ENCODE results near the gene TEKTIP1. TPM values are rescaled to one million over a fixed set of nuclear protein-coding genes. Genes with fewer than 3 reads are reported as not detected.

TEKTIP1 gene
- polyA plus RNA-seq, 1 donor from 2014 or later: not detected

DNA sequence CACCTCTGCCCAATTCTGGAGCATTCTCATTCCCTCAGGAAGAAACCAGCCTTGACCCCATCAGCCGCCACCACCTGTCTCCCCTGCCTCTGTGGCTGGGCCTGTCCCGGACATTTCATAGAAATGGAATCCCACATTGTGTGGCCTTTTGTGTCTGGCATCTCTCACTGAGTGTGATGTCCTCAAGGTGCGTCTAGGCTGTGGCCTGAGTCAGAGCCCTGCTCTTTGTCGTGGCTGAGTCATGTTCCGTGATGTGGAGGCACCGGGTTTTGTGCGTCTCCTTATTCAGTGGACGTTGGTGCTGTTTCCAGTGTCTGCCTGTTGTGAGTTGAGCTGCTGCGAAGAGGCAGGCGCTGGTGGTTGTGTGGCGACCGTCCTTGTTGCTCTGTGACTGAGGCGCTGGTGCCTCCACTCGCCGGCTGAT is 29.4 kb upstream of the TEKTIP1 start:
- no peaks in the 10 kb centered on the region for H3K9me3 ChIP-seq (ENCODE audit: low read length)
- no peaks in the 10 kb centered on the region for H3F3A ChIP-seq (ENCODE audit: insufficient read depth, low read length, poor library complexity, severe bottlenecking)
- no peak overlapping the region for H3K4me2 ChIP-seq (ENCODE audit: low read length)
- no peak overlapping the region for H3K9ac ChIP-seq (ENCODE audit: low read length)
- H4K20me1 ChIP-seq (ENCODE audit: insufficient read depth): peaks cover 27% of the 10 kb centered on the region
- no peak overlapping the region for H2AFZ ChIP-seq (ENCODE audit: low read depth, low read length)
- H3K9me2 ChIP-seq (ENCODE audit: insufficient read depth, low read length): no peaks in the 10 kb centered on the region
- H3K27me3 ChIP-seq (ENCODE audit: insufficient read depth, low read depth, low read length): no peaks in the 10 kb centered on the region
- TF ChIP-seq MXI1 (conservative IDR thresholded peaks at IDR 0.05; ENCODE audit: poor library complexity, severe bottlenecking) (no peak), RAD21 (conservative IDR thresholded peaks at IDR 0.05) (no peak), EZH2 (IDR thresholded peaks at IDR 0.05; ENCODE audit: borderline replicate concordance, insufficient read depth, low read length, poor library complexity, severe bottlenecking) (no peak), EP300 (conservative IDR thresholded peaks at IDR 0.05; ENCODE audit: poor library complexity, severe bottlenecking) (no peak), POLR2AphosphoS5 (IDR thresholded peaks at IDR 0.05) (no peak), CTCF (IDR thresholded peaks at IDR 0.05; ENCODE audit: poor library complexity, severe bottlenecking) (no peak), SMC3 (conservative IDR thresholded peaks at IDR 0.05; ENCODE audit: poor library complexity) (no peak), TAF1 (IDR thresholded peaks at IDR 0.05; ENCODE audit: low read depth) (no peak)
- TF ChIP-seq, protein P1, sequence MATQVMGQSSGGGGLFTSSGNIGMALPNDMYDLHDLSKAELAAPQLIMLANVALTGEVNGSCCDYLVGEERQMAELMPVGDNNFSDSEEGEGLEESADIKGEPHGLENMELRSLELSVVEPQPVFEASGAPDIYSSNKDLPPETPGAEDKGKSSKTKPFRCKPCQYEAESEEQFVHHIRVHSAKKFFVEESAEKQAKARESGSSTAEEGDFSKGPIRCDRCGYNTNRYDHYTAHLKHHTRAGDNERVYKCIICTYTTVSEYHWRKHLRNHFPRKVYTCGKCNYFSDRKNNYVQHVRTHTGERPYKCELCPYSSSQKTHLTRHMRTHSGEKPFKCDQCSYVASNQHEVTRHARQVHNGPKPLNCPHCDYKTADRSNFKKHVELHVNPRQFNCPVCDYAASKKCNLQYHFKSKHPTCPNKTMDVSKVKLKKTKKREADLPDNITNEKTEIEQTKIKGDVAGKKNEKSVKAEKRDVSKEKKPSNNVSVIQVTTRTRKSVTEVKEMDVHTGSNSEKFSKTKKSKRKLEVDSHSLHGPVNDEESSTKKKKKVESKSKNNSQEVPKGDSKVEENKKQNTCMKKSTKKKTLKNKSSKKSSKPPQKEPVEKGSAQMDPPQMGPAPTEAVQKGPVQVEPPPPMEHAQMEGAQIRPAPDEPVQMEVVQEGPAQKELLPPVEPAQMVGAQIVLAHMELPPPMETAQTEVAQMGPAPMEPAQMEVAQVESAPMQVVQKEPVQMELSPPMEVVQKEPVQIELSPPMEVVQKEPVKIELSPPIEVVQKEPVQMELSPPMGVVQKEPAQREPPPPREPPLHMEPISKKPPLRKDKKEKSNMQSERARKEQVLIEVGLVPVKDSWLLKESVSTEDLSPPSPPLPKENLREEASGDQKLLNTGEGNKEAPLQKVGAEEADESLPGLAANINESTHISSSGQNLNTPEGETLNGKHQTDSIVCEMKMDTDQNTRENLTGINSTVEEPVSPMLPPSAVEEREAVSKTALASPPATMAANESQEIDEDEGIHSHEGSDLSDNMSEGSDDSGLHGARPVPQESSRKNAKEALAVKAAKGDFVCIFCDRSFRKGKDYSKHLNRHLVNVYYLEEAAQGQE (IDR thresholded peaks at IDR 0.05; ENCODE audit: borderline replicate concordance): no peak
- peaks cover 67% of the 10 kb centered on the region for H3K79me2 ChIP-seq (replicated peaks; ENCODE audit: insufficient read depth, low read length)
- no peaks in the 10 kb centered on the region for H3K36me3 ChIP-seq (ENCODE audit: insufficient read depth, low read length)
- H3K4me3 ChIP-seq (ENCODE audit: low read length): no peak overlapping the region
- H3K27ac ChIP-seq (ENCODE audit: low read length): no peak overlapping the region

- Histone ChIP-seq H3K9me2 (ENCODE audit: insufficient read depth, low read length) (no peaks in the 10 kb centered on the region), H3K9ac (ENCODE audit: low read length) (no peak overlapping the region), H3K27ac (ENCODE audit: low read length) (no peak overlapping the region), H3K4me2 (ENCODE audit: low read length) (no peak overlapping the region), H4K20me1 (ENCODE audit: insufficient read depth) (peaks cover 27% of the 10 kb centered on the region), H3K9me3 (ENCODE audit: low read length) (no peaks in the 10 kb centered on the region), H2AFZ (ENCODE audit: low read depth, low read length) (no peak overlapping the region), H3K79me2 (replicated peaks; ENCODE audit: insufficient read depth, low read length) (peaks cover 67% of the 10 kb centered on the region), H3K4me3 (ENCODE audit: low read length) (no peak overlapping the region), H3K36me3 (ENCODE audit: insufficient read depth, low read length) (no peaks in the 10 kb centered on the region), H3F3A (ENCODE audit: insufficient read depth, low read length, poor library complexity, severe bottlenecking) (no peaks in the 10 kb centered on the region), H3K27me3 (ENCODE audit: insufficient read depth, low read depth, low read length) (no peaks in the 10 kb centered on the region)
- TF ChIP-seq CTCF (IDR thresholded peaks at IDR 0.05; ENCODE audit: poor library complexity, severe bottlenecking): no peak
- no peak for TF ChIP-seq EP300 (conservative IDR thresholded peaks at IDR 0.05; ENCODE audit: poor library complexity, severe bottlenecking)
- TF ChIP-seq, protein P1 (IDR thresholded peaks at IDR 0.05; ENCODE audit: borderline replicate concordance): no peak
- TF ChIP-seq SMC3 (conservative IDR thresholded peaks at IDR 0.05; ENCODE audit: poor library complexity): no peak
- no peak for TF ChIP-seq EZH2 (IDR thresholded peaks at IDR 0.05; ENCODE audit: borderline replicate concordance, insufficient read depth, low read length, poor library complexity, severe bottlenecking)
- TF ChIP-seq MXI1 (conservative IDR thresholded peaks at IDR 0.05; ENCODE audit: poor library complexity, severe bottlenecking): no peak
- TF ChIP-seq RAD21 (conservative IDR thresholded peaks at IDR 0.05): no peak
- TF ChIP-seq TAF1 (IDR thresholded peaks at IDR 0.05; ENCODE audit: low read depth): no peak
- no peak for TF ChIP-seq POLR2AphosphoS5 (IDR thresholded peaks at IDR 0.05)
Measured at GRCh38 chr19:3510727-3511126, 28.2 kb upstream of the TEKTIP1 start.

Data from neural cell (in vitro differentiated cells).